ENCODE data around the gene GNAO1. TPM values are rescaled to one million over a fixed set of nuclear protein-coding genes. Genes with fewer than 3 reads are reported as not detected.

The GNAO1 gene
- polyA plus RNA-seq, 1 of the 3 experiments (the other 2 are of a cell fraction), result 0.30 TPM

DNA sequence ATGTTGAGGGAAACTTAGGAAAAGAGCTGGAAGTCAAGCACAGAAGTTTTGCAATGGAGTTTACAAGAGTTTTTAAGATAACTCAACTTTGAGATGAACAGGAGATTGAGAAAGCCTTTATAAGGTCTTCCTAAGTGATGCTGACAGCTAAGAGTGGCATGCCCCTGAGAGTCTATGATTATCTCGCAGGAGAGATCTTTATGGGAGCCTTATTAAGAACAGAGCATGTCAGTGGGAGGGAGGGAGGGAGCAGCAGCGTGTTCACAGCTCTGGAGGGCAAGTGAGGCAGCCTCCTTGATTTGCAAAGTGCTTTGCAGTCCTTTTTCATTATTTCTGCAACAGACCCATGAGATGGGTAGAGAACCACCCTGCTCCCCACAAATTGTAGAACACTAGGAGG lies 30.7 kb downstream of the GNAO1 start:
- ChIA-PET POLR2A (no interaction called here), CTCF (interaction anchor here (1.0 to 1.8 kb wide), 3 partner anchors 16 to 55 kb away, joined by 3 to 4 read pairs (median 4); no protein-coding TSS in a partner anchor)
- Histone ChIP-seq H3K79me2 (ENCODE audit: insufficient read depth) (no peaks in the 10 kb centered on the region), H3K27me3 (ENCODE audit: insufficient read depth) (no peaks in the 10 kb centered on the region), H3K27ac (ENCODE audit: low read depth in 2 of 2, low read length in 1 of 2) (no peak overlapping the region), H3K4me3 (ENCODE audit: low read depth in 2 of 2, low read length in 1 of 2) (no peak overlapping the region), H4K20me1 (ENCODE audit: insufficient read depth) (no peaks in the 10 kb centered on the region), H3K9ac (no peak overlapping the region), H3K9me2 (no peaks in the 10 kb centered on the region), H3K4me1 (ENCODE audit: control insufficient read depth in 1 of 2, insufficient read depth in 2 of 2, low read depth in 1 of 2, low read length in 1 of 2) (peaks cover 0 to 21% of the 10 kb centered on the region in 2 experiments; a peak in 1 of 4 replicates), H3K9me3 (no peaks in the 10 kb centered on the region), H2AFZ (ENCODE audit: low read depth) (no peak overlapping the region), H3K4me2 (no peak overlapping the region), H3K36me3 (replicated peaks in 1 of 2; ENCODE audit: control insufficient read depth in 1 of 2, insufficient read depth in 2 of 2, low read length in 1 of 2) (no peaks in the 10 kb centered on the region), H3F3A (replicated peaks; ENCODE audit: insufficient read depth) (no peaks in the 10 kb centered on the region)
- 0% methylated on average over 2 of the region's 2 CpGs for WGBS (ENCODE audit: low lambda C conversion rate)
- peak; percentile 57 for DNase-seq
- no peak for TF ChIP-seq CHD2 (IDR thresholded peaks at IDR 0.05; ENCODE audit: low read length, partially characterized antibody)
- TF ChIP-seq, protein P1, sequence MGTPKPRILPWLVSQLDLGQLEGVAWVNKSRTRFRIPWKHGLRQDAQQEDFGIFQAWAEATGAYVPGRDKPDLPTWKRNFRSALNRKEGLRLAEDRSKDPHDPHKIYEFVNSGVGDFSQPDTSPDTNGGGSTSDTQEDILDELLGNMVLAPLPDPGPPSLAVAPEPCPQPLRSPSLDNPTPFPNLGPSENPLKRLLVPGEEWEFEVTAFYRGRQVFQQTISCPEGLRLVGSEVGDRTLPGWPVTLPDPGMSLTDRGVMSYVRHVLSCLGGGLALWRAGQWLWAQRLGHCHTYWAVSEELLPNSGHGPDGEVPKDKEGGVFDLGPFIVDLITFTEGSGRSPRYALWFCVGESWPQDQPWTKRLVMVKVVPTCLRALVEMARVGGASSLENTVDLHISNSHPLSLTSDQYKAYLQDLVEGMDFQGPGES (IDR thresholded peaks at IDR 0.05; ENCODE audit: low read depth, low read length), result no peak
- no peak for TF ChIP-seq SIN3A (IDR thresholded peaks at IDR 0.05; ENCODE audit: borderline replicate concordance, low read depth, low read length)
- peak in 1 of 2 experiments; percentile 61; a peak in 1 of 4 replicates for TF ChIP-seq EP300 (IDR thresholded peaks at IDR 0.05; ENCODE audit: borderline replicate concordance in 1 of 2, low read depth in 1 of 2, low read length in 1 of 2)
- TF ChIP-seq, protein P2, sequence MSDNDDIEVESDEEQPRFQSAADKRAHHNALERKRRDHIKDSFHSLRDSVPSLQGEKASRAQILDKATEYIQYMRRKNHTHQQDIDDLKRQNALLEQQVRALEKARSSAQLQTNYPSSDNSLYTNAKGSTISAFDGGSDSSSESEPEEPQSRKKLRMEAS (IDR thresholded peaks at IDR 0.05; ENCODE audit: low read depth), result no peak
- TF ChIP-seq NFIC (IDR thresholded peaks at IDR 0.05; ENCODE audit: borderline replicate concordance), result no peak
- TF ChIP-seq RAD21 (IDR thresholded peaks at IDR 0.05; ENCODE audit: low read length), result no peak
- no peak for TF ChIP-seq SMC3 (IDR thresholded peaks at IDR 0.05; ENCODE audit: low read depth, low read length)
- no peak for TF ChIP-seq TCF12 (IDR thresholded peaks at IDR 0.05)
- no peak for TF ChIP-seq MXI1 (IDR thresholded peaks at IDR 0.05; ENCODE audit: low read depth, low read length)
- TF ChIP-seq, protein P3, sequence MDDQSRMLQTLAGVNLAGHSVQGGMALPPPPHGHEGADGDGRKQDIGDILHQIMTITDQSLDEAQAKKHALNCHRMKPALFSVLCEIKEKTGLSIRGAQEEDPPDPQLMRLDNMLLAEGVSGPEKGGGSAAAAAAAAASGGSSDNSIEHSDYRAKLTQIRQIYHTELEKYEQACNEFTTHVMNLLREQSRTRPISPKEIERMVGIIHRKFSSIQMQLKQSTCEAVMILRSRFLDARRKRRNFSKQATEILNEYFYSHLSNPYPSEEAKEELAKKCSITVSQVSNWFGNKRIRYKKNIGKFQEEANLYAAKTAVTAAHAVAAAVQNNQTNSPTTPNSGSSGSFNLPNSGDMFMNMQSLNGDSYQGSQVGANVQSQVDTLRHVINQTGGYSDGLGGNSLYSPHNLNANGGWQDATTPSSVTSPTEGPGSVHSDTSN (IDR thresholded peaks at IDR 0.05), result no peak
- no peak for TF ChIP-seq RXRA (IDR thresholded peaks at IDR 0.05; ENCODE audit: borderline replicate concordance, low read depth)
- TF ChIP-seq EZH2phosphoT487 (IDR thresholded peaks at IDR 0.05; ENCODE audit: borderline replicate concordance, low read depth), result no peak
- no peak for TF ChIP-seq MEF2A (IDR thresholded peaks at IDR 0.05; ENCODE audit: borderline replicate concordance, low read depth)
- TF ChIP-seq GATA2 (CRISPR knock-in tag; IDR thresholded peaks at IDR 0.05), result peak; percentile 55
- TF ChIP-seq, protein P4, sequence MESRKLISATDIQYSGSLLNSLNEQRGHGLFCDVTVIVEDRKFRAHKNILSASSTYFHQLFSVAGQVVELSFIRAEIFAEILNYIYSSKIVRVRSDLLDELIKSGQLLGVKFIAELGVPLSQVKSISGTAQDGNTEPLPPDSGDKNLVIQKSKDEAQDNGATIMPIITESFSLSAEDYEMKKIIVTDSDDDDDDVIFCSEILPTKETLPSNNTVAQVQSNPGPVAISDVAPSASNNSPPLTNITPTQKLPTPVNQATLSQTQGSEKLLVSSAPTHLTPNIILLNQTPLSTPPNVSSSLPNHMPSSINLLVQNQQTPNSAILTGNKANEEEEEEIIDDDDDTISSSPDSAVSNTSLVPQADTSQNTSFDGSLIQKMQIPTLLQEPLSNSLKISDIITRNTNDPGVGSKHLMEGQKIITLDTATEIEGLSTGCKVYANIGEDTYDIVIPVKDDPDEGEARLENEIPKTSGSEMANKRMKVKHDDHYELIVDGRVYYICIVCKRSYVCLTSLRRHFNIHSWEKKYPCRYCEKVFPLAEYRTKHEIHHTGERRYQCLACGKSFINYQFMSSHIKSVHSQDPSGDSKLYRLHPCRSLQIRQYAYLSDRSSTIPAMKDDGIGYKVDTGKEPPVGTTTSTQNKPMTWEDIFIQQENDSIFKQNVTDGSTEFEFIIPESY (IDR thresholded peaks at IDR 0.05; ENCODE audit: borderline replicate concordance, low read depth), result no peak
- no peak for TF ChIP-seq TEAD4 (IDR thresholded peaks at IDR 0.05; ENCODE audit: borderline replicate concordance, insufficient read depth)
- TF ChIP-seq YY1 (IDR thresholded peaks at IDR 0.05; ENCODE audit: low read depth), result no peak
- TF ChIP-seq, protein P5, sequence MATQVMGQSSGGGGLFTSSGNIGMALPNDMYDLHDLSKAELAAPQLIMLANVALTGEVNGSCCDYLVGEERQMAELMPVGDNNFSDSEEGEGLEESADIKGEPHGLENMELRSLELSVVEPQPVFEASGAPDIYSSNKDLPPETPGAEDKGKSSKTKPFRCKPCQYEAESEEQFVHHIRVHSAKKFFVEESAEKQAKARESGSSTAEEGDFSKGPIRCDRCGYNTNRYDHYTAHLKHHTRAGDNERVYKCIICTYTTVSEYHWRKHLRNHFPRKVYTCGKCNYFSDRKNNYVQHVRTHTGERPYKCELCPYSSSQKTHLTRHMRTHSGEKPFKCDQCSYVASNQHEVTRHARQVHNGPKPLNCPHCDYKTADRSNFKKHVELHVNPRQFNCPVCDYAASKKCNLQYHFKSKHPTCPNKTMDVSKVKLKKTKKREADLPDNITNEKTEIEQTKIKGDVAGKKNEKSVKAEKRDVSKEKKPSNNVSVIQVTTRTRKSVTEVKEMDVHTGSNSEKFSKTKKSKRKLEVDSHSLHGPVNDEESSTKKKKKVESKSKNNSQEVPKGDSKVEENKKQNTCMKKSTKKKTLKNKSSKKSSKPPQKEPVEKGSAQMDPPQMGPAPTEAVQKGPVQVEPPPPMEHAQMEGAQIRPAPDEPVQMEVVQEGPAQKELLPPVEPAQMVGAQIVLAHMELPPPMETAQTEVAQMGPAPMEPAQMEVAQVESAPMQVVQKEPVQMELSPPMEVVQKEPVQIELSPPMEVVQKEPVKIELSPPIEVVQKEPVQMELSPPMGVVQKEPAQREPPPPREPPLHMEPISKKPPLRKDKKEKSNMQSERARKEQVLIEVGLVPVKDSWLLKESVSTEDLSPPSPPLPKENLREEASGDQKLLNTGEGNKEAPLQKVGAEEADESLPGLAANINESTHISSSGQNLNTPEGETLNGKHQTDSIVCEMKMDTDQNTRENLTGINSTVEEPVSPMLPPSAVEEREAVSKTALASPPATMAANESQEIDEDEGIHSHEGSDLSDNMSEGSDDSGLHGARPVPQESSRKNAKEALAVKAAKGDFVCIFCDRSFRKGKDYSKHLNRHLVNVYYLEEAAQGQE (IDR thresholded peaks at IDR 0.05; ENCODE audit: low read depth, low read length), result no peak
- TF ChIP-seq GABPA (IDR thresholded peaks at IDR 0.05; ENCODE audit: low read depth), result no peak
- no peak for TF ChIP-seq TAF1 (IDR thresholded peaks at IDR 0.05; ENCODE audit: borderline replicate concordance, low read depth, low read length)
- peak; percentile 34; the same call in 1 of the 2 replicates for TF ChIP-seq RCOR1 (IDR thresholded peaks at IDR 0.05; ENCODE audit: low read length)
- no peak for TF ChIP-seq FOXM1 (IDR thresholded peaks at IDR 0.05; ENCODE audit: low read depth)
- TF ChIP-seq, protein P6, sequence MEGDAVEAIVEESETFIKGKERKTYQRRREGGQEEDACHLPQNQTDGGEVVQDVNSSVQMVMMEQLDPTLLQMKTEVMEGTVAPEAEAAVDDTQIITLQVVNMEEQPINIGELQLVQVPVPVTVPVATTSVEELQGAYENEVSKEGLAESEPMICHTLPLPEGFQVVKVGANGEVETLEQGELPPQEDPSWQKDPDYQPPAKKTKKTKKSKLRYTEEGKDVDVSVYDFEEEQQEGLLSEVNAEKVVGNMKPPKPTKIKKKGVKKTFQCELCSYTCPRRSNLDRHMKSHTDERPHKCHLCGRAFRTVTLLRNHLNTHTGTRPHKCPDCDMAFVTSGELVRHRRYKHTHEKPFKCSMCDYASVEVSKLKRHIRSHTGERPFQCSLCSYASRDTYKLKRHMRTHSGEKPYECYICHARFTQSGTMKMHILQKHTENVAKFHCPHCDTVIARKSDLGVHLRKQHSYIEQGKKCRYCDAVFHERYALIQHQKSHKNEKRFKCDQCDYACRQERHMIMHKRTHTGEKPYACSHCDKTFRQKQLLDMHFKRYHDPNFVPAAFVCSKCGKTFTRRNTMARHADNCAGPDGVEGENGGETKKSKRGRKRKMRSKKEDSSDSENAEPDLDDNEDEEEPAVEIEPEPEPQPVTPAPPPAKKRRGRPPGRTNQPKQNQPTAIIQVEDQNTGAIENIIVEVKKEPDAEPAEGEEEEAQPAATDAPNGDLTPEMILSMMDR (IDR thresholded peaks at IDR 0.05), result no peak
